OCI-LY3 (cell line): ENCODE results near the gene SHC2.

Experiments
- H2AFZ ChIP-seq: fragments of 200-600, 300-600 bp; shearing (Covaris generic); 2 replicates; pipeline ENCODE4 v1.6.0; 2014; ENCODE audit warnings: antibody characterized with exemption, low read depth, low read length
- H3K27ac ChIP-seq: fragments of 200-600, 300-600 bp; sonication (generic); 2 replicates; pipeline ENCODE4 v1.5.1; 2014; ENCODE audit warnings: mild to moderate bottlenecking, low read length, moderate library complexity, mixed read lengths
- H3K27me3 ChIP-seq: fragments of 200-600, 300-600 bp; sonication (generic); 2 replicates; pipeline ENCODE4 v1.6.1; 2014; ENCODE audit warnings: low read depth, low read length, mixed read lengths
- H3K36me3 ChIP-seq: fragments of 200-600, 300-600 bp; sonication (generic); replicated peaks from 2 replicates; pipeline ENCODE3; 2014; ENCODE audit warnings: low read depth, low read length, mixed read lengths
- H3K4me1 ChIP-seq: fragments of 300-600, 200-600 bp; sonication (generic); 2 replicates; pipeline ENCODE4 v1.6.1; 2014; ENCODE audit warnings: low read length, mixed read lengths
- H3K4me2 ChIP-seq: fragments of 200-600, 300-600 bp; sonication (generic); 2 replicates; pipeline ENCODE4 v1.6.1; 2014; ENCODE audit warnings: low read length, mixed read lengths
- H3K4me3 ChIP-seq: fragments of 300-600, 200-600 bp; sonication (generic); 2 replicates; pipeline ENCODE4 v1.5.1; 2014; ENCODE audit warnings: antibody characterized with exemption, mild to moderate bottlenecking, low read length, moderate library complexity
- H3K79me2 ChIP-seq: fragments of 300-600, 200-600 bp; shearing (Covaris generic); 2 replicates; pipeline ENCODE4 v1.6.1; 2014; ENCODE audit warnings: mild to moderate bottlenecking, low read length, mixed read lengths
- H3K9ac ChIP-seq: fragments of 300-600, 200-600 bp; shearing (Covaris generic); 2 replicates; pipeline ENCODE4 v1.6.0; 2014; ENCODE audit warnings: mild to moderate bottlenecking, low read length, moderate library complexity
- H3K9me3 ChIP-seq: fragments of 200-600, 300-600 bp; shearing (Covaris generic); 2 replicates; pipeline ENCODE4 v1.6.1; 2014; ENCODE audit warnings: low read length, mixed read lengths; ENCODE audit not compliant: insufficient read depth
- H4K20me1 ChIP-seq: fragments of 200-600, 300-600 bp; sonication (generic); 2 replicates; pipeline ENCODE4 v1.6.1; 2016; ENCODE audit warnings: low read length, mixed read lengths; ENCODE audit not compliant: insufficient read depth
- CTCF ChIP-seq: fragments of 200-600, 300-600 bp; sonication (generic); IDR thresholded peaks from 2 replicates; pipeline ENCODE4 v1.5.1; 2014; ENCODE audit warnings: antibody characterized with exemption, low read length, low read depth
- EZH2phosphoT487 ChIP-seq: fragments of 200-600 bp; shearing (Covaris generic); IDR thresholded peaks from 2 replicates; pipeline ENCODE4 v1.6.1; 2018; ENCODE audit warnings: antibody characterized with exemption, mixed run types, low read depth

The SHC2 gene

GRCh38 chr19:496112-496665, 35.4 kb upstream of the SHC2 start, which contains the start of gene MADCAM1:
Gene MADCAM1, plus strand, starts transcription at chr19:496486. Its CDS starts 14 bp downstream, at chr19:496500.
- no peak within 1 kb of the TSS for H3K4me3 ChIP-seq

GRCh38 chr19:495402-496111, 34.7 kb upstream of the SHC2 start:
- 0 out of 2 replicates have a peak, but pooled peaks have one; percentile 8 for TF ChIP-seq CTCF
- no peak for TF ChIP-seq EZH2phosphoT487
- Histone ChIP-seq H3K36me3 (no peaks in the 10 kb centered on the region), H3K79me2 (no peaks in the 10 kb centered on the region), H3K4me1 (no peaks in the 10 kb centered on the region), H3K27ac (no peak overlapping the region), H4K20me1 (no peaks in the 10 kb centered on the region), H2AFZ (no peak overlapping the region), H3K9ac (no peak overlapping the region), H3K9me3 (no peaks in the 10 kb centered on the region), H3K27me3 (no peaks in the 10 kb centered on the region), H3K4me3 (no peak overlapping the region), H3K4me2 (no peak overlapping the region)

More at GRCh38 chr19:496112-496665, 35.4 kb upstream of the SHC2 start, which contains the start of gene MADCAM1:
- Histone ChIP-seq H3K36me3 (no peaks in the 10 kb centered on the region), H3K79me2 (no peaks in the 10 kb centered on the region), H4K20me1 (no peaks in the 10 kb centered on the region), H3K27me3 (no peaks in the 10 kb centered on the region), H3K4me1 (no peaks in the 10 kb centered on the region), H3K9me3 (no peaks in the 10 kb centered on the region), H3K4me2 (no peak within 1 kb of the TSS), H3K9ac (no peak within 1 kb of the TSS), H3K27ac (no peak within 1 kb of the TSS), H2AFZ (no peak within 1 kb of the TSS)
- no peak for TF ChIP-seq CTCF

- H3K9ac ChIP-seq, result no peak overlapping the region
- H3K79me2 ChIP-seq, result no peaks in the 10 kb centered on the region
- no peak overlapping the region for H3K4me2 ChIP-seq
- no peak overlapping the region for H3K4me3 ChIP-seq
- TF ChIP-seq CTCF, result no peak
- no peak for TF ChIP-seq EZH2phosphoT487
- H3K27ac ChIP-seq, result no peak overlapping the region
- no peaks in the 10 kb centered on the region for H3K9me3 ChIP-seq
- no peaks in the 10 kb centered on the region for H4K20me1 ChIP-seq
- no peaks in the 10 kb centered on the region for H3K27me3 ChIP-seq
- H3K4me1 ChIP-seq, result 0 out of 2 replicates have a peak, but pooled peaks cover under 1% of the 10 kb centered on the region
- H3K36me3 ChIP-seq, result no peaks in the 10 kb centered on the region
- H2AFZ ChIP-seq, result no peak overlapping the region
Measured at GRCh38 chr19:495081-495401, 34.2 kb upstream of the SHC2 start.

DNA sequence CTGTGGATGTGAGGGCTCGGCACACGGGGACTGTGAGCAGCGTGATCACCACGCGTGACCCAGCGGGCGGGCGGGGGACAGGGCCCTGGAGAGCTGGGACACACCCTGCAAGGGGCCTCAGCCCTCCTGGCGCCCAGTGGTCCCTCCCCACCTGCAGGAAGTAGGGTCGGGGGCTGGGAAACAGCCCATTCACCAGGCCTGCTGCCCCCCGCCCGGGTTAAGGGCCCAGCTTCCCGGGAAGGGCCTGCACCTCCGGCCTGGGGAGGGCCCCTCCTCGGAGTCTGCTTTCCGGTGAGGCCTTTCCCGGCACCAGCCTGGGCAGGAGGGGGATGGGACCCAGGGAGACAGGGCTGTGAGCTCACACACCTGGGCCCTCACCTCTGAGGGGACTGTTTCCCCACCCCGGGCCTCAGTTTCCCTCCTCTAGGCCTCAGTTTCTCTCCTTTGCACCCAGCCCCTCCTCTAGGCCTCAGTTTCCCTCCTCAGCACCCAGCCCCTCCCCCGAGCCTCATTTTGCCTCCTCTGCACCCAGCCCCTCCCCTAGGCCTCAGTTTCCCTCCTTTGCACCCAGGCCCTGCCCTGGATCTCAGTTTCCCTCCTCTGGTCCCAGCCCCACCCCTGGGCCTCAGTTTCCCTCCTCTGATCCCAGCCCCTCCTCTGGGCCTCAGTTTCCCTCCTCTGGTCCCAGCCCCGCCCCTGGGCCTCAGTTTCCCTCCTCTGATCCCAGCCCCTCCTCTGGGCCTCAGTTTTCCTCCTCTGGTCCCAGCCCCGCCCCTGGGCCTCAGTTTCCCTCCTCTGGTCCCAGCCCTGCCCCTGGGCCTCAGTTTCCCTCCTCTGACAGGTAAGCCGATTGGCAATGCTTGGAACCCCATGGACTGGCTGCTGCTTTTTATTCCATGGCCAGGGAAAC, 33.6 kb upstream of the SHC2 start:
- H3K4me2 ChIP-seq, result no peak overlapping the region

More for the DNA sequence above, 33.6 kb upstream of the SHC2 start:
- H3K4me3 ChIP-seq, result no peak overlapping the region
- H3K4me1 ChIP-seq, result peaks cover 7% of the 10 kb centered on the region
- H4K20me1 ChIP-seq, result no peaks in the 10 kb centered on the region
- no peak overlapping the region for H3K27ac ChIP-seq
- no peaks in the 10 kb centered on the region for H3K27me3 ChIP-seq
- no peaks in the 10 kb centered on the region for H3K9me3 ChIP-seq
- no peaks in the 10 kb centered on the region for H3K36me3 ChIP-seq
- no peak overlapping the region for H3K9ac ChIP-seq
- TF ChIP-seq CTCF (no peak), EZH2phosphoT487 (no peak)
- no peak overlapping the region for H2AFZ ChIP-seq
- H3K79me2 ChIP-seq, result no peaks in the 10 kb centered on the region
